Measurements from ENCODE around the gene NOC2L. TPM values are rescaled to one million over a fixed set of nuclear protein-coding genes. Genes with fewer than 3 reads are reported as not detected.

NOC2L gene
- 100 to 1,000 TPM in 1 of 2 donors, 10 to 100 TPM in 1; 57.6 to 141 TPM for total RNA-seq

DNA sequence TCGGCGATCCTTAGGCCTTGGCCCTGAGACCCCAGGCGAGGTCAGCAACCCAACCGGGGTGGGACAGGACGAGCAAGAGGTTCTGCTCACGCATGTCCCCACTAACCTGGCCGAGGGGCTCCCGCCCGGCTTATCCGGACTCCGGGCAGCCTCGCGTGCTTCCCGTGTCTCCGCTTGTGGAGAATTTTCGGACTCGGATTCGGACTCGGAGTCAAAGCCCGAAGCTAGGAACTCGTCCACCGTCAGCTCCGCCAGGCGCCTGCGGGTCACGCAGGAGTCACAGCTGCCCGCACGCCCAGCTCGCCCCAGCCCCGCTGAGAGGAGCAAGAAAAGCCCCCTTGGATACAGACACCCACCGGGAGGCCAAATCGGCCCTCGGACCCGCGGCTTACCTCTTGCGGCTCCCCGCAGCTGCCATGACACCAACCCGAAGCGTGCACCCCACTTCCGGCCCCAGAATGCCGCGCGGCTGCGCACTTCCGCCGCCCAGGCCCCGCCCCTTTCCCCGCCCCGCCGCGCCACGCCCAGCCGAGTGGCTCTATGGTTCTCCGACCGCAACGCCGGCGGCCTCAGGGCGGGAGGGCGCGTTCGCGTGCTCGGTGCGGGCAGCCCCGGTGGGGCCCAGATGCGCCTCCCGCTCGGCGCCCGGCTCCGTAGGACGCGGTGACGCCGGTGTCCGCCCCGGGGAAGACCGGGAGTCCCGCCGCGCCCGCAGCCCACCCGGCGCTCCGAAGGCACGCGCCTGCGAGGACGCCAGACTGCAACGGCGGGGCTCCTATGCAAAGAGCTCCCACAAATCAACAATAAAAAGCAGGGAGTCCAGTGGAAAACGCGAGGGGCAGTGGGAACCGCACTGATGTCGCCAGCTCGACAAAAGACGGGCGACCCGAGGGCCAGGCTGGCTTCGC lies at the start of gene NOC2L:
TSS of gene NOC2L (minus strand) at position 434 of the 908 bp plus-strand sequence. CDS start at position 418, 16 bp downstream.
- Mint-ChIP-seq H3K4me3 (peak within 1 kb of the TSS; percentile 90), H3K4me1 (peaks cover 13% of the 10 kb centered on the region), H3K9me3 (no peaks in the 10 kb centered on the region), H3K27ac (peak within 1 kb of the TSS; percentile 76), H3K36me3 (ENCODE audit: low read depth) (peaks cover 49% of the 10 kb centered on the region), H3K27me3 (no peaks in the 10 kb centered on the region)
- ATAC-seq (replicated peaks) = peak; percentile 93

DNA sequence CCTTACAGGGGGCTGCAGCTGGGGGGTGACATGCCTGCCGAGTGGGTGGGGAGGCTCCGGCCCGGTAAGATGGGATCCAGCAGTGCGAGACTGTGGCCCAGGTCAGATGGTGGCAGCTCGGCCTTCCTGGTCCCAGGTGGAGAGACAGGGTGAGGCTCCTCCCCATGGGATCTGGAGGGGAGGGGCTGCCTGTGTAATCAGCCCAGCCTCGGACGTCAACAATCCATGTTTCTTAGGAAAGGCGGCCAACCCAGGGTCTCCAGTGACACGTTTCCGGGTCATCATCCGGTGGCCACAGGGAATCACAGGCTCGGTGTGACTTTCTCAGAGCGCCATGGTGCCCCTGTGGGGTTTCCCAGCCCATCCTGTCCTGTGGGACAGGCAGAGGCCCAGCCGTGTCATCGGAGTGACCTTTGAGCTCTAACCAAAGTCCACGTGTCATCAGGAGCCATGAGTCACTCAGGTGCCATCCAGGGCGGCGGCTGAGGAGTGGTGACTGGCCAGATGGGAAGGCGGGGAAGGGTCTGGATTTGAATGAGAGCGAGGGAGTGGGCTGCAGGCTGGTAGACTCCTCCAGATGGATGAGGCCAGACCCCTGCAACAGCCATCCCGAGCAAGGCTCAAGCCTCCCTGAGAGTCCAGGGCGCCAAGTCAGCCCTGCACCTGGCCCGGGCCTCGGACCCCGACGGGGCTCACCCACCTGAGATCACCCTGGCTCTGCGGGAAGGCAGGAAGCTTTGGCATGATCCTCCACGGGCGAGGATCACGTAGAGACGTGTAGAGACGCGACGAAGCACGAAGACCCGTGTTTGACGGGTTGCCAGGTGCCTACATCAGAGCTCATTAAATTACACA lies 47.5 kb upstream of the NOC2L start:
- ATAC-seq (replicated peaks) = no peak
- H3K4me3 Mint-ChIP-seq = no peak overlapping the region
- no peak overlapping the region for H3K27ac Mint-ChIP-seq
- H3K9me3 Mint-ChIP-seq = no peaks in the 10 kb centered on the region
- peaks cover 4% of the 10 kb centered on the region for H3K36me3 Mint-ChIP-seq (ENCODE audit: low read depth)
- H3K27me3 Mint-ChIP-seq = peaks cover 17% of the 10 kb centered on the region
- peaks cover 11% of the 10 kb centered on the region for H3K4me1 Mint-ChIP-seq

DNA sequence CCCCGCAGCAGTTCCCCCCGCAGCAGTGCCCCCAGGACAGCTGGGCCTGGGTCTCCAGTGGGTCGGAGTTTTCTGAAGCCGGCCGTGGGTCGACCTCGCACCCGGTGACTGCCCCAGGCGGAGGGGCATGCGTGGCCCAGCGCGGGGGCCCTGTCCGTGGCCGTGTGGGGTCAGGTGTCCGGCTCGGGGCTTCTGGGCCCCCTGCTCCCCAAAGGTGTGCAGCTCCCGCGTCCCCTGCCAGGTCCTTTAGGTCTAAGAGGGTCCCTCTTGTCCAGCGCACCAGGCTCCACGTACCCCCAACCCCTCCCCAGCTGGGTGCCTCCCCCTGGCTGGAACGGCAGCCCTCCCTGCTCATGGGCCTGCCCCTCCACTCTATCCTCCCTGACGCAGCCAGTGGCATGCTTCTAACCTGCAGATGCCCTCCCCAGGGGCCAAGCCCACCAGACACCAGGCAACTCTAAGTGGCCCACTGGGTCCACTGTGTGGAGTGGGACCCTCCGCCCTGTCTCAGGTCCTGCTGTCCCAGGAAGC lies 46.8 kb upstream of the NOC2L start:
- Mint-ChIP-seq H3K9me3 (no peaks in the 10 kb centered on the region), H3K36me3 (ENCODE audit: low read depth) (peaks cover 4% of the 10 kb centered on the region), H3K4me3 (no peak overlapping the region), H3K27ac (no peak overlapping the region), H3K4me1 (peaks cover 11% of the 10 kb centered on the region), H3K27me3 (peaks cover 17% of the 10 kb centered on the region)
- ATAC-seq (replicated peaks) = no peak

GRCh38 chr1:1004780-1005697 lies 46.0 kb upstream of the NOC2L start:
- Mint-ChIP-seq H3K27me3 (peaks cover 17% of the 10 kb centered on the region), H3K4me1 (peaks cover 11% of the 10 kb centered on the region), H3K4me3 (peak overlapping the region; percentile 36), H3K27ac (no peak overlapping the region), H3K9me3 (no peaks in the 10 kb centered on the region), H3K36me3 (ENCODE audit: low read depth) (peaks cover 4% of the 10 kb centered on the region)
- no peak for ATAC-seq (replicated peaks)

GRCh38 chr1:1004420-1004779 lies 45.3 kb upstream of the NOC2L start:
- Mint-ChIP-seq H3K27ac (no peak overlapping the region), H3K27me3 (peaks cover 17% of the 10 kb centered on the region), H3K4me1 (peaks cover 11% of the 10 kb centered on the region), H3K4me3 (no peak overlapping the region), H3K9me3 (no peaks in the 10 kb centered on the region), H3K36me3 (ENCODE audit: low read depth) (peaks cover 4% of the 10 kb centered on the region)
- ATAC-seq (replicated peaks) = no peak

- ATAC-seq (replicated peaks) = no peak
- Mint-ChIP-seq H3K4me1 (peaks cover 7% of the 10 kb centered on the region), H3K27me3 (peaks cover 17% of the 10 kb centered on the region), H3K4me3 (no peak overlapping the region), H3K9me3 (no peaks in the 10 kb centered on the region), H3K27ac (no peak overlapping the region), H3K36me3 (ENCODE audit: low read depth) (peaks cover 4% of the 10 kb centered on the region)
These were observed 44.8 kb upstream of the NOC2L start for GRCh38 chr1:1003618-1004419.

GRCh38 chr1:1001057-1001783 lies 42.2 kb upstream of the NOC2L start:
- no peak overlapping the region for H3K27ac Mint-ChIP-seq
- H3K4me3 Mint-ChIP-seq = peak overlapping the region; percentile 50
- H3K27me3 Mint-ChIP-seq = peaks cover 22% of the 10 kb centered on the region
- peaks cover 7% of the 10 kb centered on the region for H3K4me1 Mint-ChIP-seq
- H3K9me3 Mint-ChIP-seq = no peaks in the 10 kb centered on the region
- ATAC-seq (replicated peaks) = peak; percentile 5
- peaks cover 4% of the 10 kb centered on the region for H3K36me3 Mint-ChIP-seq (ENCODE audit: low read depth)

DNA sequence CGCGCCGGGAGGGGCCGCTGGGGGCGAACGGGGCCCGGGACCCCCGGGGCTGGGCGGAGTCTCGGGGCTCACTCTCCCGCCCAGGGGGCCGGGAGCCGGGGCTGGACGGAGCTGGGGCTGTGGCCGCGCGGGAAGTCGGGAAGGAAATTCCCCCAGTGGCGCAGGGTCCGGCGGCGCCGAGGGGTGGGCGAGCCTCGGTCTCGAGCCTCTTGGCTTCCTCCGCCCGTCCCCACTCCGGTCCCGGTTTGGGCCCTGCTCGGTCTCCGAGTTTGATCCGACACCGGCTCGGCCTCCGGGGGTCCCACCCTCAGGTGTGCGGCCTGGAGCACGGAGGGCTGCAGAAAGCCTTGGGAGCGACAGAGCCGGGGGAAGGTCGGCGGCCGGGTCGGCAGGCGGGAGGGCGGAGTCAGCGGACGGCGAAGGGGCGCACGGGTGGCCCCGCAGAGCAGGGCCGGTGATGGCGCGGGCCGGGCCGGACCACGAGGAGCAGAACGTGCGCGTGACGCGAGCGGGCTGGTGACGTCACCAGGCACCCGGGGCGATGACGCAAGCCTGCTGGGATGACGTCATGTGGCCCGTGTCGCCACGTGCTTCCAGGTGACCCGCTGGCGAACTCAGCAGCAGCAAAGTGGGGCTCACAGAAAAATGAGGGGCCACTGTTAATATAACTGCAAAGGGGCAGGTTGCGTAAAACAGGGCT lies 41.5 kb upstream of the NOC2L start:
- H3K4me3 Mint-ChIP-seq = peak overlapping the region; percentile 50
- H3K4me1 Mint-ChIP-seq = peaks cover 7% of the 10 kb centered on the region
- ATAC-seq (replicated peaks) = no peak
- no peaks in the 10 kb centered on the region for H3K9me3 Mint-ChIP-seq
- no peak overlapping the region for H3K27ac Mint-ChIP-seq
- peaks cover 25% of the 10 kb centered on the region for H3K27me3 Mint-ChIP-seq
- H3K36me3 Mint-ChIP-seq (ENCODE audit: low read depth) = peaks cover 4% of the 10 kb centered on the region

DNA sequence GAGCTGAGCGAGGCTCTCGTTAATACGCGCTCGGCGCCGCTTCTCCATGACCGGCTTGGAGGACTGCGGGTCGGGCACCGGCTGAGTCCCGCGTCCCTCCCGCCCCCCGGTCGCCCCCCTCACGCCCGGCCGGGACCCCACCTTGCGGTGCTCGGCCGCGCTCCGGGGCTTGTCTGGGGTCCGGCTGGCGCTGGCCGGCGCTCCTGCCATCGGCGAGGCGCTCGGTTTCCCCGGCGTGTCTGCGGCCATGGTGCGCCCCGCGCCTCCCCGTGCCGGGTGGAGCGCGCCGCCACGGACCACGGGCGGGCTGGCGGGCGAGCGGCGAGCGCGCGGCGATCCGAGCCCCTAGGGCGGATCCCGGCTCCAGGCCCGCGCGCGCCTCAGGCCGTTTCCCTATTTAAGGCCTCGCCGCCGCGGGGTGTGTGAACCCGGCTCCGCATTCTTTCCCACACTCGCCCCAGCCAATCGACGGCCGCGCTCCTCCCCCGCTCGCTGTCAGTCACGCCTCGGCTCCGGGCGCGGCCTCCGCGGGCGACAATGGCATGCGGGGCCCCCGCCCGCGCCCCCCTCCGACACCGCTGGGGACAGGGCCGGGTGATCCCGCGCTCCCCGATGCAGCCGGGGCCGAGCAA lies 40.8 kb upstream of the NOC2L start, which contains the start of gene HES4:
TSS of gene HES4 (minus strand) at position 373 of the 632 bp plus-strand sequence. CDS start at position 249, 124 bp downstream.
- peaks cover 26% of the 10 kb centered on the region for H3K27me3 Mint-ChIP-seq
- H3K36me3 Mint-ChIP-seq (ENCODE audit: low read depth) = no peaks in the 10 kb centered on the region
- H3K27ac Mint-ChIP-seq = no peak within 1 kb of the TSS
- no peaks in the 10 kb centered on the region for H3K9me3 Mint-ChIP-seq
- peaks cover 2% of the 10 kb centered on the region for H3K4me1 Mint-ChIP-seq
- H3K4me3 Mint-ChIP-seq = peak within 1 kb of the TSS; percentile 50
- peak; percentile 47 for ATAC-seq (replicated peaks)

DNA sequence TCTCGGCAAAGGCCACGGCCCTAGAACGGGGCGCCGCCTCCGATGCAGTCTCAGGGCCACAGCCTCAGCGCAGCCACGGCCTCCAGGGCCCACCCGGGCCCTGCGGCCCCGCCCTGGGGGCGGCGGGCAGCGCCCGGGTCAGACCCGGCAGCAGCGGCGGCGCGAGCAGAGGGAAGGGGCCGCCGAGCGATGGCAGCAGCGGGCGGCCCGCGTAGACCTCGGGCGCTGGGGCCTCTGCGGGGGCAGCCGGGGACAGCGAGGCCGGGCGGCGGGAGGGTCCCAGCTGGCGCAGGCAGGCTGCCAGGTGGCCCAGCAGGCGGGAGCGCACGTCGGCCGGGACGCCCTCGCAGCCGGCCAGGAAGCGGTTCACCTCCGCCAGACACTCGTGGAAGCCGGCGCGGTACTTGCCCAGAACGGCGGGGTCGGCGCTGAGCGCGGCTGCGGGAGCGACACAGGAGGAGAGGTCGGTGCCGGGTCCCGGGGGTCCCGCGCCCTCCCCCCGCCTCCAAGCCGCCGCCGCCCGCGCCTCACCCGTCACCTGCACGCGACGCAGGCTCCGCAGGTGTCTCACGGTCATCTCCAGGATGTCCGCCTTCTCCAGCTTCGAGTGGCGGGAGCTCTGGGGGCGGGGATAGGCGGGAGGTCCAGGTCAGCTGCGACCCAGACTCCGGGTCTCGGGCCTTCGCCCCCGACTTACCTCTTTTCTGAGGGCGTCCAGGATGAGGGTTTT lies 40.1 kb upstream of the NOC2L start:
- Mint-ChIP-seq H3K4me1 (no peaks in the 10 kb centered on the region), H3K27ac (no peak overlapping the region), H3K9me3 (no peaks in the 10 kb centered on the region), H3K27me3 (peaks cover 25% of the 10 kb centered on the region), H3K4me3 (no peak overlapping the region), H3K36me3 (ENCODE audit: low read depth) (no peaks in the 10 kb centered on the region)
- ATAC-seq (replicated peaks) = peak; percentile 32

- Mint-ChIP-seq H3K4me3 (no peak overlapping the region), H3K27me3 (peaks cover 25% of the 10 kb centered on the region), H3K9me3 (no peaks in the 10 kb centered on the region), H3K27ac (no peak overlapping the region), H3K36me3 (ENCODE audit: low read depth) (no peaks in the 10 kb centered on the region), H3K4me1 (no peaks in the 10 kb centered on the region)
- ATAC-seq (replicated peaks) = no peak
These were observed 39.6 kb upstream of the NOC2L start for GRCh38 chr1:998745-998994.

Measured in activated T-helper 17 cell treated with anti-CD3 and anti-CD28 coated beads, Interleukin-2, amount 50 U/mL, for 72 hours (primary cell).